ENCODE measurements around the gene CMBL. TPM values are rescaled to one million over a fixed set of nuclear protein-coding genes. Genes with fewer than 3 reads are reported as not detected.

CMBL gene
- total and polyA plus RNA-seq, 10 donors = 1.3 to 11.2 (median 4.1) TPM

- TF ChIP-seq POLR2AphosphoS5 (IDR thresholded peaks at IDR 0.05) = no peak
- TF ChIP-seq, protein P1, sequence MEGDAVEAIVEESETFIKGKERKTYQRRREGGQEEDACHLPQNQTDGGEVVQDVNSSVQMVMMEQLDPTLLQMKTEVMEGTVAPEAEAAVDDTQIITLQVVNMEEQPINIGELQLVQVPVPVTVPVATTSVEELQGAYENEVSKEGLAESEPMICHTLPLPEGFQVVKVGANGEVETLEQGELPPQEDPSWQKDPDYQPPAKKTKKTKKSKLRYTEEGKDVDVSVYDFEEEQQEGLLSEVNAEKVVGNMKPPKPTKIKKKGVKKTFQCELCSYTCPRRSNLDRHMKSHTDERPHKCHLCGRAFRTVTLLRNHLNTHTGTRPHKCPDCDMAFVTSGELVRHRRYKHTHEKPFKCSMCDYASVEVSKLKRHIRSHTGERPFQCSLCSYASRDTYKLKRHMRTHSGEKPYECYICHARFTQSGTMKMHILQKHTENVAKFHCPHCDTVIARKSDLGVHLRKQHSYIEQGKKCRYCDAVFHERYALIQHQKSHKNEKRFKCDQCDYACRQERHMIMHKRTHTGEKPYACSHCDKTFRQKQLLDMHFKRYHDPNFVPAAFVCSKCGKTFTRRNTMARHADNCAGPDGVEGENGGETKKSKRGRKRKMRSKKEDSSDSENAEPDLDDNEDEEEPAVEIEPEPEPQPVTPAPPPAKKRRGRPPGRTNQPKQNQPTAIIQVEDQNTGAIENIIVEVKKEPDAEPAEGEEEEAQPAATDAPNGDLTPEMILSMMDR (IDR thresholded peaks at IDR 0.05 in 8 of 11, conservative IDR thresholded peaks at IDR 0.05 in 3 of 11) = no peak
- no peak for TF ChIP-seq POLR2A (IDR thresholded peaks at IDR 0.05)
- peaks cover 0 to 16% (median 0%) of the 10 kb centered on the region in 7 donors for H3K27me3 ChIP-seq (replicated peaks in 1 of 7)
- H3K4me3 ChIP-seq = no peak overlapping the region
- H3K36me3 ChIP-seq = no peaks in the 10 kb centered on the region
- H3K27ac ChIP-seq = no peak overlapping the region
- DNase-seq = no peak
- H3K9me3 ChIP-seq = no peaks in the 10 kb centered on the region
- intact Hi-C loops (cut with DNase I; ENCODE audit: low total_unique reads) = no loop called here
- WGBS, 5 donors = 78 to 85% (median 83%) methylated on average over 2 of the region's 2 CpGs
- peaks cover 0 to 18% (median 11%) of the 10 kb centered on the region in 6 donors for H3K4me1 ChIP-seq
These were observed 4.5 kb downstream of the CMBL start for GRCh38 chr5:10303201-10303600.

DNA sequence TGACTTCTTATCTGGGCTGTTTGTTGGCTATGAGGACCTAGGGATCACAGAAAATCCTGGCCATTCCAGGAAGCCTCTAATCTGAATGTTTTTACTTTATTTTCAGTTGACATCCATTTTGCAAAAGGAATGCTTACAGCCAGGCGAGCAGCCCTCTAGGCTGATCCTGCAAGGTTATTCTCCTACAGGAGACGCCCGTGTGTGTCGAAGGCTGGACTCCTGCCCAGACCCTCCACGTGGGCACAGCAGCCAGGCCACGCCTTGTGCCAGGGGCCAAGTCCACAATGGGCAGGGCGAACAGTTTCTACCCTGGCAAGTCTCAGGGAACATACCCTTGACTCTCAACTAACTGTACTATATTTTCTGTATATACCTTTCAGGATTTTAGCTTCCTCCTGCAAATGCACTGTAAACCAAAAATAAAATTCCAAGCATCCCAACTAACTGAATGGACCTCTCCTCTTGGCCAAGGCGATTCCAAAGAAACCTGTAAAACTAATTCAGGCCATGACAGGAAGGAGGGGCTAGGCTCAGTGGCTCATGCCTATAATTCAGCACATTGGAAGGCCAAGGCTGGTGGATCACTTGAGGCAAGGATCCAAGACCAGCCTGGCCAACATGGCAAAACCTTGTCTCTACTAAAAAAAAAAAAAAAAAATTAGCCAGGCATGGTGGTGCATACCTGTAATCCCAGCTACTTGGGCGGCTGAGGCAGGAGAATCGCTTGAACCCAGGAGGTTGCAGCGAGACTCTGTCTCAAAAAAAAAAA, 5.7 kb downstream of the CMBL start:
- TF ChIP-seq POLR2A (IDR thresholded peaks at IDR 0.05) (no peak), POLR2AphosphoS5 (IDR thresholded peaks at IDR 0.05) (peak; percentile 19 to 68 (median 62))
- intact Hi-C loops (cut with DNase I; ENCODE audit: low total_unique reads) = no loop called here
- peak overlapping the region in 1 of 8 donors; percentile 30 for H3K4me3 ChIP-seq
- H3K27ac ChIP-seq = peak overlapping the region in 4 of 8 donors; percentile 14 to 54 (median 29)
- H3K36me3 ChIP-seq = no peaks in the 10 kb centered on the region
- H3K4me1 ChIP-seq = peaks cover 0 to 8% (median 4%) of the 10 kb centered on the region in 6 donors
- H3K27me3 ChIP-seq (replicated peaks in 1 of 7) = peaks cover 0 to 7% (median 0%) of the 10 kb centered on the region in 7 donors
- peak; percentile 86 for DNase-seq
- WGBS, 5 donors = 62 to 86% (median 81%) methylated on average over 11 of the region's 11 CpGs
- H3K9me3 ChIP-seq = no peaks in the 10 kb centered on the region

GRCh38 chr5:10301266-10301665, 6.4 kb downstream of the CMBL start:
- H3K27ac ChIP-seq = peak overlapping the region in 2 of 8 donors; percentile 27 to 54
- 78 to 92% (median 82%) methylated on average over 7 of the region's 7 CpGs for WGBS, 5 donors
- intact Hi-C loops (cut with DNase I; ENCODE audit: low total_unique reads) = no loop called here

DNA sequence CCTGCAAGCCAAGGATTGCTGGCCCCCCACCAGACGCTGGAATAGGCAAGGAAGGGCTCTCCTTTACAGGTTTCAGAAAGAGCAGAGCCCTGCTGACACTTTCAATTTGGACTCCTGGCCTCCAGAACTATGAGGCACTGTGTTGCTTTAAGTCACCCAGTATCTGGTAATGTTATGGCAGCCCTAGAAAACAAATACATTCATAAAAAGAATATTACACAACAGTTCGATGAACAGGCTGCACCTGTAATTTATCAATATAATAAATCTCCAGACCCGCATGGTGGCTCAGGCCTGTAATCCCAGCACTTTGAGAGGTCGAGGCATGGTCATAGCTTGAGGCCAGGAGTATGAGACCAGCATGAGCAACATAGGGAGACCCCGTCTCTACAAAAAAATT, 7.5 kb downstream of the CMBL start:
- Histone ChIP-seq H3K4me3 (no peak overlapping the region), H3K27me3 (replicated peaks in 1 of 7) (no peaks in the 10 kb centered on the region), H3K36me3 (no peaks in the 10 kb centered on the region), H3K9me3 (no peaks in the 10 kb centered on the region), H3K4me1 (no peaks in the 10 kb centered on the region), H3K27ac (no peak overlapping the region)
- DNase-seq = no peak
- 85 to 94% (median 92%) methylated on average over 5 of the region's 5 CpGs for WGBS, 5 donors
- intact Hi-C loops (cut with DNase I; ENCODE audit: low total_unique reads) = no loop called here
- TF ChIP-seq POLR2A (IDR thresholded peaks at IDR 0.05) (no peak), POLR2AphosphoS5 (IDR thresholded peaks at IDR 0.05) (no peak)
- TF ChIP-seq, protein P1 (IDR thresholded peaks at IDR 0.05 in 8 of 11, conservative IDR thresholded peaks at IDR 0.05 in 3 of 11) = no peak

More at GRCh38 chr5:10301266-10301665, 6.4 kb downstream of the CMBL start:
- H3K36me3 ChIP-seq = no peaks in the 10 kb centered on the region
- DNase-seq = peak; percentile 2
- no peaks in the 10 kb centered on the region for H3K9me3 ChIP-seq
- H3K27me3 ChIP-seq (replicated peaks in 1 of 7) = no peaks in the 10 kb centered on the region
- H3K4me3 ChIP-seq = no peak overlapping the region
- TF ChIP-seq POLR2A (IDR thresholded peaks at IDR 0.05) (no peak), POLR2AphosphoS5 (IDR thresholded peaks at IDR 0.05) (no peak)
- TF ChIP-seq, protein P1 (IDR thresholded peaks at IDR 0.05 in 8 of 11, conservative IDR thresholded peaks at IDR 0.05 in 3 of 11) = no peak
- peaks cover 0 to under 1% (median 0%) of the 10 kb centered on the region in 6 donors for H3K4me1 ChIP-seq

All from spleen (tissue), 11 donors.